GM12874 (cell line): ENCODE measurements around the gene SRCAP.

ENCODE experiments used
- TF ChIP-seq, protein P1 (sequence below): IDR thresholded peaks from 2 replicates; pipeline ENCODE4 v1.5.1; 2011; ENCODE audit warnings: low read depth, mild to moderate bottlenecking, control low read depth, low read length, moderate library complexity; ENCODE audit not compliant: insufficient read depth

Gene SRCAP

DNA sequence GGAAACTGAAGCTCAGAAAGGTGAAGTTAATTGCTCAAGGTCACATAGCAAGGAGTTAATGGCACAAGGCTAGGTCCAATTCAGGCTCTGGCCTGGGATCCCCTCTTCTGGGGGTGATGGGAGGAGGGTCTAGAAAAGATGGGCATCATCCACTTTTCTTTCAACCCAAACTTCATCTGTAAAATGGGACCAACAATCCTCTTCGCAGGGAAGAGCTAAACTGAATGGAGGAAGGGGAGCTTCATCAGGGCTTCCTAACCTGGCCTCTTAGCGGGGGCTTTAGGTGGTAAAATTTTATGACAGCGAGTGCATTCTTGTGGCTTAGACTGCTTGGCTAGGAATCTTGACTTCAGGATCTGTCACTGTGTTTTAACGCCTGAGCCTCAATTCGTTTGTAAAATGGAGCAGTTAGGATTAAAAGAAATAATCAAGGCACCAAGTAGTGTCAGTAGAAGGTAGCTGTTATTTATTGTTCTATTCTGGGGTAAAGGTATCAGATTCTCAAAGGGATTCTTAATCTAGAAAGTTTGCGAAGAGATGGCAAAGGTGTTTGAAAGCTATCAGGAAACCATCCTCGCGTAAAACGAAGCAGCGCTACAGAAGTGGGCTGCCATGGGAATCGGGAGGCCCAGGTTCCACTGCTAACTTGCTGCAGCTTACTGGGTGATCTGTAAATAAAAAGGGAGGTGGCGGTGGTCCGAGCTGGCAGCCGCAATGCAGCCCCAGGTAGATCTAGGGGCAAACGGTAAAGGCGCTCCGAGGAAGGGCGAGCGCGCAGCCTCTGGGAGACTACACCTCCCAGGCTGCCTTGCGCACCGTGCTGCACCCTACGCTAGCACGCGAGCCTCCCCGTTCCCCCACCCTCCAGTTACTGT, 1.5 kb upstream of the SRCAP start:
- TF ChIP-seq, protein P1, sequence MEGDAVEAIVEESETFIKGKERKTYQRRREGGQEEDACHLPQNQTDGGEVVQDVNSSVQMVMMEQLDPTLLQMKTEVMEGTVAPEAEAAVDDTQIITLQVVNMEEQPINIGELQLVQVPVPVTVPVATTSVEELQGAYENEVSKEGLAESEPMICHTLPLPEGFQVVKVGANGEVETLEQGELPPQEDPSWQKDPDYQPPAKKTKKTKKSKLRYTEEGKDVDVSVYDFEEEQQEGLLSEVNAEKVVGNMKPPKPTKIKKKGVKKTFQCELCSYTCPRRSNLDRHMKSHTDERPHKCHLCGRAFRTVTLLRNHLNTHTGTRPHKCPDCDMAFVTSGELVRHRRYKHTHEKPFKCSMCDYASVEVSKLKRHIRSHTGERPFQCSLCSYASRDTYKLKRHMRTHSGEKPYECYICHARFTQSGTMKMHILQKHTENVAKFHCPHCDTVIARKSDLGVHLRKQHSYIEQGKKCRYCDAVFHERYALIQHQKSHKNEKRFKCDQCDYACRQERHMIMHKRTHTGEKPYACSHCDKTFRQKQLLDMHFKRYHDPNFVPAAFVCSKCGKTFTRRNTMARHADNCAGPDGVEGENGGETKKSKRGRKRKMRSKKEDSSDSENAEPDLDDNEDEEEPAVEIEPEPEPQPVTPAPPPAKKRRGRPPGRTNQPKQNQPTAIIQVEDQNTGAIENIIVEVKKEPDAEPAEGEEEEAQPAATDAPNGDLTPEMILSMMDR: no peak

DNA sequence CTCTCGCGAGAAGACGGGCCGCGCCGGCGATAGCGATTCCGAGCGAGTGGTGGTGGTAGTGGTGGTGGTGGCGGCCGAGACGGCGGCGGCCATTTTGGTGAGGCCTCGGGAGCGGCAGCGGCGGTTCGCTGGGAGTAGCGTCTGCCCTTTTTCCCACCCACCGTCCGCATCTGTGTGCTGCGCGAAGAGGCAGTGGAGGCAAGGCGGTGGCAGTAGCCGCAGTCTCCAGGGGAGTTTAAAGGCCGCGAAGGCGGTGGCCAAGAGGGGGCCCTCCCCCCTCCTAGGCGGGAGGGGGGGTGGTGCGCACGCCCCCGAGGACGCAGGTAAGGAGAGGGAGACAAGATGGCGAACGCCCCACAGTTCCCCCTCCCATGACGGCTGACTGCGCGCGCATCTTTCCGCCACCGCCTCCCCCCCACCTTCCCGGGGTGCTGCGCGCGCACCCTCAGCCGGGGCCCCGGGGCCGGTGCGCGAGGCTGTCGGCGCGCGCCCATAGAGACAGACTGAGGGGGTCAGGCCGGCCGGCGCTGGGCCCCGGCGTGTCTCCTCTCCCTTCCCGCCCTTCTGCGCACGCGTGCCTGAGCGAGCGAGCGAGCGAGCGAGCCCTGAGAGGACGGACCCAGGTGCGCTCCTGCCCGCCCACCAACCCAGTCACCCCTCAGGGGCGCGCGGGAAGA, 694 bp upstream of the SRCAP start:
- TF ChIP-seq, protein P1: no peak

DNA sequence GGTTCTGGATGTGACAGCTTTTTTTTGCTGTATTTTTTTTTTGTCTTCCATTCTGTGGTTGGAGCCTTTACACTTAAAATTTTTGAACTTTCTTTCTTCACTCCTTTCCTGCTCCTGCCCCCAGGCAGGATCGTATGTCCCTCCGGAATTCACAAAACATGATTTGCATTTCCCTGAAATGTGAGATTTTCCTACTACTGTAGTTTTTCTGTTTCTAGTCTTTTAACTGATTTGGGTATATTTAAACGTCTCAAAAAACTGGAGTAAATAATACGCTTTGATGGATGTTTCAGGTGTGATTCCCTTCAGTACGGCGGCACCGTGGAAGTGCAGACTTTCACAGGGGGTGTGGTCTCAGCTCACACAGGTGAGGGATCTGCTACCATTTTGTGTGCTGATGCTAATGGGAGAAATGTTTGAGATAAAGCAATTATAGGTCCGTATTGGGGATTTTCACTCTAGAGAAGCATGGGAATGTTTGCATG, 686 bp downstream of the SRCAP start:
- TF ChIP-seq, protein P1: no peak

DNA sequence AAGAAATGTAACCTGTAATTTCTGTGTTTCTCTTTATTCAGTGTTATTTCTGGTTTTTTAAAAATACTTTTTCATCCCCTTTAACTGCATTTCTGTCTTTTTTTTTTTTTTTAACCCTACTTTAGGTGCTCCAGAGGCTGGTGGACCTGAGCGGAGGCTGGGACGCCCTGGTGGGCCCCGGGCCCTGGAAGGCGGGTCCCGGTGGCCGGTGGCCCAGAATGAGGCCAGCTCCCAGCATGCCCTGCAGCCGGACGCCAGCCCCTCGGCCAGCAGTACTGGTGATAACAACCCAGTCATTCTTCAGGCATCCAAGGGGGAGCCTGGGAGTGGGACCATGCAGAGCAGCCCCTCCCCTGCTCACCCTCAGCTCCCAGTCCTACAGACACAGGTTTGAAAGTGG, 1.5 kb downstream of the SRCAP start:
- TF ChIP-seq, protein P1: no peak

DNA sequence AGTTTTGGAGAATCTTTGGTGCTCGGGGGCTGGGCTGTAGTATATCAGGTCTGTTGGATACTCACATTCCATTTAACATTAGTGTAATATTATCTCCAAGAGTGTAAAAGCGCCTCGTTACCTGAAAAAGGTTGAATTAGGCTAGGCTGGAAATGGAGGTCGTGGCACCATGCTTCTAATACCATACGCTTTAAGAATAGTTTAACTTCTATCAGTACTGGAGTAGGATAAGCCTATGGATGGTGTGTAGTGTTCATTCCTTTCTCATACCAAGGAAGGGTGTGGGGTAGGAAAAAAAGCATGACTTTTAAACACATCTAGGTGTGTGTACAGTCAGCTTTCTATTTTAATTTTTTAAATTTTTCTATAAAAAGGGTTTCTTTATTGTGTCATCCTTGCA, 2.0 kb downstream of the SRCAP start:
- TF ChIP-seq, protein P1: no peak

DNA sequence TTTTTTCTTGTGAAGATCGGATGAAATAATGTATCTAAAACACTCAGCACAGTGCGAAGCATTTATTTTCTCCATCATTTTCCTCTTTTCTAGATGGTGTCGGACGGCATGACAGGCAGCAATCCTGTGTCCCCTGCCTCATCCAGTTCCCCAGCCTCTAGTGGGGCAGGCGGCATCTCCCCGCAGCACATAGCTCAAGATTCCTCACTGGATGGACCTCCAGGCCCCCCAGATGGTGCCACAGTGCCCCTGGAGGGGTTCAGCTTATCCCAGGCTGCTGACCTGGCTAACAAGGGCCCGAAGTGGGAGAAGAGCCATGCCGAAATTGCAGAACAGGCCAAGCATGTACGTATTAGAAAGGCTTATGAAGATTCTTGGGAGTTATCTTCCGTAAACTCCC, 5.0 kb downstream of the SRCAP start:
- TF ChIP-seq, protein P1: no peak

DNA sequence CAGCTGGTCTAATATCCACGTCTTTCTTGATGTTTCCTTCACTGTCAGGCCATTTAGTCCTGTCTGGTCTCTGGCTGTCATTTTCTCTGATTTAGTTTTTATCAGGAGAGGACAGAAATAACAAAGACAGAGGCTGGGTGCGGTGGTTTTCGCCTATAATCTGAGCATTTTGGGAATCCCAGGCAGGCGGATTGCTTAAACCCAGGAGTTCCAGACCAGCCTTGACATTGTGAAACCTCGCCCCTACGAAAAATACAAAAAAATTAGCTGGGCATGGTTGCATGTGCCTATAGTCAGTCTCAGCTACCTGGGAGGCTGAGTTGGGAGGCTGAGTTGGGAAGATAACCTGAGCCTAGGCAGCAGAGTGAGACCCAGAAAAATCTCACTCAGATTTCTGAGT, 7.1 kb downstream of the SRCAP start:
- TF ChIP-seq, protein P1: no peak
